Mesenchymal stem cell (in vitro differentiated cells and primary cell): Measurements from ENCODE around the gene ZNF362.
A peak's percentile ranks its signal among the peaks of the same experiment; 100 is the strongest.

Source experiments
- DNase-seq: peaks from one replicate; pipeline ENCODE4 v3.0.0-alpha.2; 2013
- H2AFZ ChIP-seq: one replicate; pipeline ENCODE4 v1.6.1; 2013; ENCODE audit warnings: low read depth, mild to moderate bottlenecking, control low read depth, inconsistent platforms, low read length, moderate library complexity
- H2AK5ac ChIP-seq: 2 replicates; pipeline ENCODE4 v1.6.1; 2013; ENCODE audit warnings: low read length, moderate library complexity, mild to moderate bottlenecking, inconsistent platforms; ENCODE audit not compliant: severe bottlenecking
- H2BK120ac ChIP-seq: one replicate; pipeline ENCODE4 v1.6.1; 2013; ENCODE audit warnings: low read depth, mild to moderate bottlenecking, inconsistent platforms, low read length, moderate library complexity
- H2BK12ac ChIP-seq, 2 experiments: one replicate each; pipeline ENCODE4 v1.6.1; 2013; ENCODE audit warnings: inconsistent platforms in 2 of 2, low read length in 2 of 2, mild to moderate bottlenecking in 2 of 2, moderate library complexity in 2 of 2, control low read depth in 1 of 2
- H2BK15ac ChIP-seq: one replicate; pipeline ENCODE4 v1.6.1; 2013; ENCODE audit warnings: mild to moderate bottlenecking, low read depth, inconsistent platforms; ENCODE audit not compliant: poor library complexity, severe bottlenecking
- H2BK5ac ChIP-seq: 2 replicates; pipeline ENCODE4 v1.6.1; 2013; ENCODE audit warnings: low read depth, mild to moderate bottlenecking, low read length, control low read depth, inconsistent platforms; ENCODE audit not compliant: poor library complexity, severe bottlenecking
- H3K14ac ChIP-seq, 2 experiments: one replicate each; pipeline ENCODE4 v1.6.1; 2013; ENCODE audit warnings: inconsistent platforms in 2 of 2, low read length in 2 of 2, control low read depth in 1 of 2, mild to moderate bottlenecking in 1 of 2, moderate library complexity in 1 of 2
- H3K18ac ChIP-seq, 2 experiments: one replicate each; pipeline ENCODE4 v1.6.1; 2013; ENCODE audit warnings: inconsistent platforms in 2 of 2, low read length in 2 of 2, control low read depth in 1 of 2, low read depth in 1 of 2, mild to moderate bottlenecking in 1 of 2
- H3K23ac ChIP-seq, 2 experiments: one replicate each; pipeline ENCODE4 v1.6.1; 2013; ENCODE audit warnings: inconsistent platforms in 2 of 2, low read length in 2 of 2, mild to moderate bottlenecking in 2 of 2, moderate library complexity in 2 of 2, control low read depth in 1 of 2
- H3K27ac ChIP-seq: 2 replicates; pipeline ENCODE4 v1.5.1; 2013; ENCODE audit warnings: mild to moderate bottlenecking, moderate library complexity, low read length, control low read depth, inconsistent platforms; ENCODE audit not compliant: poor library complexity, severe bottlenecking
- H3K27me3 ChIP-seq, 2 experiments: 2 replicates each; pipeline versions ENCODE4 v1.6.1 to v1.7.0; 2013; ENCODE audit warnings: low read length in 2 of 2, mild to moderate bottlenecking in 2 of 2, moderate library complexity in 2 of 2, control low read depth in 1 of 2, inconsistent platforms in 1 of 2; ENCODE audit not compliant: control insufficient read depth in 1 of 2, insufficient read depth in 1 of 2
- H3K36me3 ChIP-seq, 2 experiments: 2 replicates each; pipeline versions ENCODE4 v1.6.1 to v1.7.0; 2013; ENCODE audit warnings: low read length in 2 of 2, control low read depth in 1 of 2, inconsistent platforms in 1 of 2, low read depth in 1 of 2, mild to moderate bottlenecking in 1 of 2; ENCODE audit not compliant: insufficient read depth in 2 of 2, control insufficient read depth in 1 of 2
- H3K4ac ChIP-seq, 2 experiments: one replicate each; pipeline ENCODE4 v1.6.1; 2013; ENCODE audit warnings: inconsistent platforms in 2 of 2, low read length in 2 of 2, mild to moderate bottlenecking in 2 of 2, moderate library complexity in 2 of 2, control low read depth in 1 of 2, low read depth in 1 of 2
- H3K4me1 ChIP-seq: 2 replicates; pipeline ENCODE4 v1.6.1; 2013; ENCODE audit warnings: low read depth, low read length, control low read depth; ENCODE audit not compliant: control insufficient read depth, insufficient read depth
- H3K4me2 ChIP-seq: 2 replicates; pipeline ENCODE4 v1.6.1; 2013; ENCODE audit warnings: low read length, mild to moderate bottlenecking, inconsistent platforms; ENCODE audit not compliant: poor library complexity, severe bottlenecking
- H3K4me3 ChIP-seq, 2 experiments: 2 replicates each; pipeline versions ENCODE4 v1.5.1 to v1.7.0; 2013; ENCODE audit warnings: low read length in 2 of 2, mild to moderate bottlenecking in 2 of 2, control low read depth in 1 of 2, low read depth in 1 of 2; ENCODE audit not compliant: insufficient read depth in 1 of 2
- H3K79me1 ChIP-seq: replicated peaks from 2 replicates; pipeline ENCODE4 v1.6.1; 2013; ENCODE audit warnings: mild to moderate bottlenecking, control low read depth, low read length, inconsistent platforms; ENCODE audit not compliant: poor library complexity, severe bottlenecking
- H3K9ac ChIP-seq: 2 replicates; pipeline ENCODE4 v1.7.0; 2013; ENCODE audit warnings: mild to moderate bottlenecking, low read length, moderate library complexity
- H3K9me3 ChIP-seq: 2 replicates; pipeline ENCODE4 v1.7.0; 2013; ENCODE audit warnings: mild to moderate bottlenecking, low read length; ENCODE audit not compliant: control insufficient read depth
- H4K8ac ChIP-seq: one replicate; pipeline ENCODE4 v1.6.1; 2013; ENCODE audit warnings: inconsistent platforms, mild to moderate bottlenecking, low read length, moderate library complexity
- H4K91ac ChIP-seq: one replicate; pipeline ENCODE4 v1.6.1; 2013; ENCODE audit warnings: mild to moderate bottlenecking, low read length, inconsistent platforms
- WGBS: methylation state at CpG from one replicate; pipeline ENCODE4 v1.1.7; 2013; ENCODE audit warnings: mixed read lengths; 5-methylcytosine and 5-hydroxymethylcytosine counted together

The ZNF362 gene

DNA sequence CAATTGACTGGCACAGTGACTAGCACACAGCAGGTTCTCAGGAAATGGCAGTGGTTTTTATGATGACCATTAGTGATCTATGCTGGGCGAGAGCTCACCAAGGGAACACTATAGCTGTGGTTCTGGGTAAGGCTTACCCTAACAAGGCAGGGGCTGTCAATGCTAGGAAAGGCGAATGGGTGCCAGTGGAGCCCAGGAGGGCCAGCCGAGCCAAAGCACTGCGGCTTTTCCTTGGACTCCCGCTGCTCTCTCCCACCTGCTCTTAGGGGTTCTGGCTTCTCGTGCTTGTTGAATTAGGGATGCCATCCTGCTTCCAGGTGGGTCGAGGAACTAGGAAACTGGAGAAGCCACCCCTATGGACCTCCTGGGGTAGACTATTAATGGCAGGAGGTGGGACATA lies 74.6 kb downstream of the ZNF362 start:
- no peak overlapping the region for H3K4me2 ChIP-seq
- no peak overlapping the region for H2BK120ac ChIP-seq
- 99% methylated on average over 7 of the region's 7 CpGs for WGBS
- peak overlapping the region; percentile 50 for H4K8ac ChIP-seq
- H2BK15ac ChIP-seq: no peak overlapping the region
- H3K23ac ChIP-seq: no peak overlapping the region
- no peaks in the 10 kb centered on the region for H3K9me3 ChIP-seq
- peak overlapping the region; percentile 63 for H3K27ac ChIP-seq
- H3K79me1 ChIP-seq: peaks cover 4% of the 10 kb centered on the region
- peak overlapping the region; percentile 13 for H3K9ac ChIP-seq
- H2AFZ ChIP-seq: no peak overlapping the region
- H2BK5ac ChIP-seq: no peak overlapping the region
- peaks cover 74 to 91% of the 10 kb centered on the region in 2 experiments for H3K36me3 ChIP-seq
- H2AK5ac ChIP-seq: peak overlapping the region; percentile 21
- no peak overlapping the region for H3K4me3 ChIP-seq
- no peak overlapping the region for H2BK12ac ChIP-seq
- peaks cover 50% of the 10 kb centered on the region for H3K4me1 ChIP-seq
- no peak overlapping the region for H3K4ac ChIP-seq
- no peaks in the 10 kb centered on the region for H3K27me3 ChIP-seq
- no peak overlapping the region for H4K91ac ChIP-seq
- H3K18ac ChIP-seq: no peak overlapping the region
- no peak overlapping the region for H3K14ac ChIP-seq
- no peak for DNase-seq

DNA sequence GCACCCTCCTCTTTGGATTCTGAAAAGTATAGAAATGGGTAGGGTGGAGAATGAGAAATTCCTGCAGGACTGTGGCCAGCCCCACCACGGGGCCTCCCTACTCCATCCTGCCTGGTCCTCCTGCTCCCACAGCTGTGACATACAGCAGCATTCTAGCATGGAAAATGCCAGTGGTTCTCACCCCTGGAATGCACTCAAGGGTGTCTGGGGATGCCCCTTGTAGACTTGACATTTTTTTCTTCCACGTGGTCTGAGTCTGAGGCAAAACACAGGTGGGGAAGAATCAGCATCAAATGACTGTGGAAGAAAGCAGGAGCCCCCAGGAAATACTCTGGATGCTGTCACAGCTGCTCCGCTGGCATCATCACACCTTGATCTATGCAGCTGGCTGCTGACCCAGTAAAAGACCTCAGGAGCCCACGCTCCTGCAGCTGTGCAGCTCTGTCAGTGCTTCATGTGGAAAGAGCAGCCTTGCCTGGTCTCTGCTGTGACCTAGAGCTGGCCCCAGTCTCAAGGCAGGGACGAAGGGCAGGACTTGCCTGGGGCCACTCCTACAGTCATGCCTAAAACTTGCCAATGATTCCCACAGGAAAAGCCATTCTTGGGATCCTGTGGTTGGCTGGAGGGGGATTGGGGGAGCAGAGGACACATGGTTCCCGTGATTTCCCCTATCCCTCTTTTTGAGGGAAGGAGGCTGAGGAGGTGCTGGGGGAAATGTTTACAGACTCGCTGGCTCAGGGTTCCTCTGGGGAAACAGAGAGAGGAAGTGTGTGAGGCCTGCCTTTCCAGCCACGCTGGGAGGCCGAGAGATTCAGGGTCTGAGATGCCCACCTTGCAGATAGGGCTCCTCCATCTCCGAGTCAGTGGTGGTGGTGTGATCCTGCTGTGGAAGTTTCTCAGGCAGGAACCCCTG lies 75.4 kb downstream of the ZNF362 start:
- Histone ChIP-seq H3K27me3 (no peaks in the 10 kb centered on the region), H2BK120ac (no peak overlapping the region), H4K91ac (peak overlapping the region; percentile 39), H2AK5ac (peak overlapping the region; percentile 58), H2AFZ (no peak overlapping the region), H2BK5ac (no peak overlapping the region), H3K23ac (no peak overlapping the region), H3K9ac (peak overlapping the region; percentile 83), H3K4me3 (no peak overlapping the region), H4K8ac (peak overlapping the region; percentile 53), H3K18ac (no peak overlapping the region), H3K9me3 (no peaks in the 10 kb centered on the region), H3K4ac (no peak overlapping the region), H3K27ac (peak overlapping the region; percentile 63), H3K79me1 (peaks cover 4% of the 10 kb centered on the region), H2BK15ac (no peak overlapping the region), H3K36me3 (peaks cover 73 to 83% of the 10 kb centered on the region in 2 experiments), H3K4me1 (peaks cover 53% of the 10 kb centered on the region), H3K4me2 (no peak overlapping the region), H3K14ac (no peak overlapping the region), H2BK12ac (peak overlapping the region; percentile 16 to 40)
- peak; percentile 64 for DNase-seq
- WGBS: 83% methylated on average over 10 of the region's 10 CpGs

DNA sequence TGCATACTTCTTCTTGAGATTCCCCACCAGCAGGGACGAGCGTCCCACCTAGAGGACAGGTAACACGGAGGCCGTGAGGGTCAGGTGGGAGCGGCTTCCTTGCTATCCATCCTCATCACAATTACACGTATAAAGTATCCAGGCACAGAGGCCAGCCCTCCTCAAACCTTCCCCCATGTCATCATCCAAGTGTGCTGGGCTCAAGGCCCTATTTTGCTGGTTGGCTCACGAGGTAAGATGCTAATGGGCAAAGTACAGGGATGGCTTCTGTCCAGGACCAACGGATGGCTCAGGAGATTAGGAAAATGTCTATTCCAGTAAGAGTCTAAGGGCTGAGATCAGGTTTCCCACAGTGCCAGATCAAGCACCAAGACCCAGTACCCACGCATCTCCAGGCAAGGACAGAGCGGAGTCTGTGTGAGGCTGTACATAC lies 76.1 kb downstream of the ZNF362 start:
- 97% methylated on average over 10 of the region's 10 CpGs for WGBS

DNA sequence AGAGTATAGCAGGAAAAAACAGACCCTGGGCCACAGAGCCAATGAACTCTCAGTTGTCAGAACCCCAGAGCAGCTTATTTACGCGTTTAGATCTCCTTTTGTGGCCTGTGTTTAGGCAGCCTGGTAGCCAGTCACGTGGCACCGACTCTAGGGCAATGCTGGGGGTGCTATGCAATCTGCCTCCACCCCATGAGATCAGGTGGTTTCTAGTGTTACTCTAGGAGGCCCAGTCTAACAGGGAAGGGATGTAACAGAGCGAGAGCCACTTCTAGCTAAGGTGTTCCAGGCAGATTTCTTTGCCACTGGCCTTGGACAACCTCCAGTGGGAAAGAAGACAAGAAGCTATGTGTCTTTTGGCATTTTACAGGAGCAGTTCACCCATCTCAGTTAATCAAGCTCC lies 76.6 kb downstream of the ZNF362 start:
- H3K23ac ChIP-seq: no peak overlapping the region
- no peak overlapping the region for H2BK5ac ChIP-seq
- 95% methylated on average over 5 of the region's 5 CpGs for WGBS
- no peak overlapping the region for H2BK15ac ChIP-seq
- H3K9me3 ChIP-seq: no peaks in the 10 kb centered on the region
- no peak overlapping the region for H2BK12ac ChIP-seq
- no peak for DNase-seq
- peak overlapping the region; percentile 83 for H3K9ac ChIP-seq
- H3K4ac ChIP-seq: no peak overlapping the region
- H3K14ac ChIP-seq: no peak overlapping the region
- H3K36me3 ChIP-seq: peaks cover 64 to 78% of the 10 kb centered on the region in 2 experiments
- H4K91ac ChIP-seq: no peak overlapping the region
- no peaks in the 10 kb centered on the region for H3K27me3 ChIP-seq
- no peak overlapping the region for H3K4me3 ChIP-seq
- no peak overlapping the region for H2BK120ac ChIP-seq
- no peak overlapping the region for H3K4me2 ChIP-seq
- no peak overlapping the region for H2AFZ ChIP-seq
- no peak overlapping the region for H4K8ac ChIP-seq
- H3K27ac ChIP-seq: peak overlapping the region; percentile 8
- peaks cover 53% of the 10 kb centered on the region for H3K4me1 ChIP-seq
- H3K79me1 ChIP-seq: peaks cover 2% of the 10 kb centered on the region
- no peak overlapping the region for H3K18ac ChIP-seq
- no peak overlapping the region for H2AK5ac ChIP-seq

More for the DNA sequence above, 76.1 kb downstream of the ZNF362 start:
- Histone ChIP-seq H2BK12ac (no peak overlapping the region), H3K27me3 (no peaks in the 10 kb centered on the region), H3K18ac (no peak overlapping the region), H2BK5ac (no peak overlapping the region), H3K9me3 (no peaks in the 10 kb centered on the region), H2AK5ac (no peak overlapping the region), H3K14ac (no peak overlapping the region), H3K4me2 (no peak overlapping the region), H3K79me1 (peaks cover 4% of the 10 kb centered on the region), H3K36me3 (peaks cover 68 to 80% of the 10 kb centered on the region in 2 experiments), H3K23ac (no peak overlapping the region), H4K8ac (no peak overlapping the region), H2BK15ac (no peak overlapping the region), H3K4me1 (peaks cover 54% of the 10 kb centered on the region), H3K9ac (peak overlapping the region; percentile 83), H2BK120ac (no peak overlapping the region), H2AFZ (no peak overlapping the region), H3K27ac (peak overlapping the region; percentile 63), H4K91ac (no peak overlapping the region), H3K4me3 (no peak overlapping the region), H3K4ac (no peak overlapping the region)
- no peak for DNase-seq
